Bronchial epithelial cell (primary cell): ENCODE results near the gene FHL2. TPM values are rescaled to one million over a fixed set of nuclear protein-coding genes. Genes with fewer than 3 reads are reported as not detected.

Experiments
- DNase-seq: peaks from one replicate; pipeline ENCODE4 v3.0.0-alpha.2; 2010; ENCODE audit warnings: low read depth
- FAIRE-seq: peaks from 2 replicates; lab custom pipeline; 2011; peaks lifted over from hg19 to GRCh38; lab: Jason Lieb, UNC
- H3K27me3 ChIP-seq: 2 replicates; pipeline ENCODE4 v1.5.1; 2011; ENCODE audit warnings: low read length; ENCODE audit not compliant: control insufficient read depth, insufficient read depth
- H3K36me3 ChIP-seq: 2 replicates; pipeline ENCODE4 v1.5.1; 2011; ENCODE audit warnings: low read length; ENCODE audit not compliant: control insufficient read depth, insufficient read depth
- H3K4me3 ChIP-seq: 2 replicates; pipeline ENCODE4 v1.5.1; 2011; ENCODE audit warnings: mild to moderate bottlenecking, low read depth, low read length, control low read depth
- CTCF ChIP-seq: IDR thresholded peaks from 2 replicates; pipeline ENCODE4 v1.5.1; 2011; ENCODE audit warnings: mild to moderate bottlenecking, moderate library complexity, low read length, control low read depth, inconsistent platforms; ENCODE audit not compliant: insufficient read depth, severe bottlenecking
- total RNA-seq: library from RNA; depleted of rRNA; stranded (reverse); fragments of >200 nt; gene quantifications from 2 replicates; pipeline ENCODE4 v1.2.1, GENCODE V29; 2014

Gene FHL2
- total RNA-seq, 1 donor from 2014 or later, result 76.9 TPM

GRCh38 chr2:105384216-105384615 lies 14.6 kb downstream of the FHL2 start:
- H3K36me3 ChIP-seq, result peaks cover 25% of the 10 kb centered on the region
- H3K27me3 ChIP-seq, result no peaks in the 10 kb centered on the region
- FAIRE-seq, result no peak
- no peak for TF ChIP-seq CTCF
- no peak overlapping the region for H3K4me3 ChIP-seq
- no peak for DNase-seq

GRCh38 chr2:105383432-105384166 lies 15.3 kb downstream of the FHL2 start:
- DNase-seq, result no peak
- TF ChIP-seq CTCF, result no peak
- Histone ChIP-seq H3K27me3 (no peaks in the 10 kb centered on the region), H3K36me3 (peaks cover 25% of the 10 kb centered on the region), H3K4me3 (no peak overlapping the region)
- FAIRE-seq, result no peak

- no peak for TF ChIP-seq CTCF
- no peak for DNase-seq
- Histone ChIP-seq H3K4me3 (no peak overlapping the region), H3K27me3 (no peaks in the 10 kb centered on the region), H3K36me3 (peaks cover 29% of the 10 kb centered on the region)
- no peak for FAIRE-seq
Measured at GRCh38 chr2:105382177-105382576, 16.7 kb downstream of the FHL2 start.

GRCh38 chr2:105381101-105381668 lies 17.7 kb downstream of the FHL2 start:
- no peak overlapping the region for H3K4me3 ChIP-seq
- peaks cover 28% of the 10 kb centered on the region for H3K36me3 ChIP-seq
- DNase-seq, result no peak
- no peak for TF ChIP-seq CTCF
- no peak for FAIRE-seq
- H3K27me3 ChIP-seq, result no peaks in the 10 kb centered on the region

GRCh38 chr2:105380432-105381100 lies 18.3 kb downstream of the FHL2 start:
- Histone ChIP-seq H3K4me3 (no peak overlapping the region), H3K27me3 (no peaks in the 10 kb centered on the region), H3K36me3 (peaks cover 21% of the 10 kb centered on the region)
- FAIRE-seq, result no peak
- DNase-seq, result no peak
- no peak for TF ChIP-seq CTCF
